ENCODE measurements around the gene PSMD1.
A peak's percentile ranks its signal among the peaks of the same experiment; 100 is the strongest.

Gene PSMD1

GRCh38 chr2:231033147-231034132 is 23.2 kb upstream of the PSMD1 start:
- in situ Hi-C loops (cut with MboI; ENCODE audit: low pct_unique_long_range_greater_than_20kb, low sequenced_read_pairs): no loop called here
- DNase-seq: no peak

GRCh38 chr2:231034291-231034882 is 22.3 kb upstream of the PSMD1 start:
- in situ Hi-C loops (cut with MboI; ENCODE audit: low pct_unique_long_range_greater_than_20kb, low sequenced_read_pairs): no loop called here
- DNase-seq: peak; percentile 73

GRCh38 chr2:231036131-231036530 is 20.5 kb upstream of the PSMD1 start:
- in situ Hi-C loops (cut with MboI; ENCODE audit: low pct_unique_long_range_greater_than_20kb, low sequenced_read_pairs): no loop called here
- no peak for DNase-seq

GRCh38 chr2:231036578-231037106 is 20.0 kb upstream of the PSMD1 start:
- in situ Hi-C loops (cut with MboI; ENCODE audit: low pct_unique_long_range_greater_than_20kb, low sequenced_read_pairs): no loop called here
- DNase-seq: no peak

- no peak for DNase-seq
- in situ Hi-C loops (cut with MboI; ENCODE audit: low pct_unique_long_range_greater_than_20kb, low sequenced_read_pairs): no loop called here
Measured at GRCh38 chr2:231037202-231037730, 19.4 kb upstream of the PSMD1 start, which contains the start of gene C2orf72. C2orf72 (plus strand) TSS chr2:231037523; CDS start chr2:231037566, 43 bp downstream.

GRCh38 chr2:231037731-231038482 is 18.8 kb upstream of the PSMD1 start:
- no peak for DNase-seq
- in situ Hi-C loops (cut with MboI; ENCODE audit: low pct_unique_long_range_greater_than_20kb, low sequenced_read_pairs): no loop called here

GRCh38 chr2:231038483-231039293 is 18.0 kb upstream of the PSMD1 start:
- no peak for DNase-seq
- in situ Hi-C loops (cut with MboI; ENCODE audit: low pct_unique_long_range_greater_than_20kb, low sequenced_read_pairs): no loop called here

- no peak for DNase-seq
- in situ Hi-C loops (cut with MboI; ENCODE audit: low pct_unique_long_range_greater_than_20kb, low sequenced_read_pairs): no loop called here
Measured at GRCh38 chr2:231039294-231039664, 17.4 kb upstream of the PSMD1 start.

- no peak for DNase-seq
- in situ Hi-C loops (cut with MboI; ENCODE audit: low pct_unique_long_range_greater_than_20kb, low sequenced_read_pairs): no loop called here
Measured at GRCh38 chr2:231039821-231040364, 16.8 kb upstream of the PSMD1 start.

GRCh38 chr2:231041061-231041689 is 15.5 kb upstream of the PSMD1 start:
- DNase-seq: no peak
- in situ Hi-C loops (cut with MboI; ENCODE audit: low pct_unique_long_range_greater_than_20kb, low sequenced_read_pairs): no loop called here

GRCh38 chr2:231043796-231044195 is 12.9 kb upstream of the PSMD1 start:
- in situ Hi-C loops (cut with MboI; ENCODE audit: low pct_unique_long_range_greater_than_20kb, low sequenced_read_pairs): no loop called here
- DNase-seq: no peak

- DNase-seq: no peak
- in situ Hi-C loops (cut with MboI; ENCODE audit: low pct_unique_long_range_greater_than_20kb, low sequenced_read_pairs): no loop called here
Measured at GRCh38 chr2:231046916-231047273, 9.8 kb upstream of the PSMD1 start.

GRCh38 chr2:231047274-231047922 is 9.3 kb upstream of the PSMD1 start:
- DNase-seq: no peak
- in situ Hi-C loops (cut with MboI; ENCODE audit: low pct_unique_long_range_greater_than_20kb, low sequenced_read_pairs): no loop called here

- no peak for DNase-seq
- in situ Hi-C loops (cut with MboI; ENCODE audit: low pct_unique_long_range_greater_than_20kb, low sequenced_read_pairs): no loop called here
Measured at GRCh38 chr2:231047923-231048915, 8.4 kb upstream of the PSMD1 start.

- in situ Hi-C loops (cut with MboI; ENCODE audit: low pct_unique_long_range_greater_than_20kb, low sequenced_read_pairs): no loop called here
- DNase-seq: no peak
Measured at GRCh38 chr2:231049286-231050017, 7.2 kb upstream of the PSMD1 start.

Data from KBM-7 (cell line).